ENCODE measurements around the gene LRRC74A.

The LRRC74A gene

DNA sequence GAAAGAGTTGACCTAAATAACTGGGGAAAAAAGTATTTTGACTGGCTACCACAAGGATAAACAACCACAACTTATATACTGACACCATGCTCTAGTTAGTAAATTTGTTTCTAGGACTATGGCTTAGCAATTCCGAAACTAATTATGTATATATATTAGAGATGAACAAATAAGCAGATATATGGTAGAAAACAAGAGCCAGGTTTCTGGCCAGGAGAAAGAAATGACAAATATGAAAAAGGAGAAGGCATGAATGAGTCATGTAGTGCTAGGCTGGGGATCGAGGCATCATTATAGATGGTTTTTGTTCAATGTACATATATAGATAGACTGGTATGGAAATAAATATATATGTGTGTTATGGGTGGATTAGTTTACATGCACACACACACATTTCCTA, 5.5 kb upstream of the LRRC74A start:
- Histone ChIP-seq H3K4me3 (replicated peaks; ENCODE audit: low read depth, low read length) (no peak overlapping the region), H3K36me3 (ENCODE audit: control insufficient read depth, insufficient read depth, low read length) (no peaks in the 10 kb centered on the region), H3K27me3 (replicated peaks; ENCODE audit: control insufficient read depth, insufficient read depth, low read length) (no peaks in the 10 kb centered on the region)
- DNase-seq (ENCODE audit: extremely low read depth, insufficient read length): peak; percentile 57
- TF ChIP-seq, protein P1, sequence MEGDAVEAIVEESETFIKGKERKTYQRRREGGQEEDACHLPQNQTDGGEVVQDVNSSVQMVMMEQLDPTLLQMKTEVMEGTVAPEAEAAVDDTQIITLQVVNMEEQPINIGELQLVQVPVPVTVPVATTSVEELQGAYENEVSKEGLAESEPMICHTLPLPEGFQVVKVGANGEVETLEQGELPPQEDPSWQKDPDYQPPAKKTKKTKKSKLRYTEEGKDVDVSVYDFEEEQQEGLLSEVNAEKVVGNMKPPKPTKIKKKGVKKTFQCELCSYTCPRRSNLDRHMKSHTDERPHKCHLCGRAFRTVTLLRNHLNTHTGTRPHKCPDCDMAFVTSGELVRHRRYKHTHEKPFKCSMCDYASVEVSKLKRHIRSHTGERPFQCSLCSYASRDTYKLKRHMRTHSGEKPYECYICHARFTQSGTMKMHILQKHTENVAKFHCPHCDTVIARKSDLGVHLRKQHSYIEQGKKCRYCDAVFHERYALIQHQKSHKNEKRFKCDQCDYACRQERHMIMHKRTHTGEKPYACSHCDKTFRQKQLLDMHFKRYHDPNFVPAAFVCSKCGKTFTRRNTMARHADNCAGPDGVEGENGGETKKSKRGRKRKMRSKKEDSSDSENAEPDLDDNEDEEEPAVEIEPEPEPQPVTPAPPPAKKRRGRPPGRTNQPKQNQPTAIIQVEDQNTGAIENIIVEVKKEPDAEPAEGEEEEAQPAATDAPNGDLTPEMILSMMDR (IDR thresholded peaks at IDR 0.05; ENCODE audit: insufficient read depth, low read length, poor library complexity, severe bottlenecking): no peak

DNA sequence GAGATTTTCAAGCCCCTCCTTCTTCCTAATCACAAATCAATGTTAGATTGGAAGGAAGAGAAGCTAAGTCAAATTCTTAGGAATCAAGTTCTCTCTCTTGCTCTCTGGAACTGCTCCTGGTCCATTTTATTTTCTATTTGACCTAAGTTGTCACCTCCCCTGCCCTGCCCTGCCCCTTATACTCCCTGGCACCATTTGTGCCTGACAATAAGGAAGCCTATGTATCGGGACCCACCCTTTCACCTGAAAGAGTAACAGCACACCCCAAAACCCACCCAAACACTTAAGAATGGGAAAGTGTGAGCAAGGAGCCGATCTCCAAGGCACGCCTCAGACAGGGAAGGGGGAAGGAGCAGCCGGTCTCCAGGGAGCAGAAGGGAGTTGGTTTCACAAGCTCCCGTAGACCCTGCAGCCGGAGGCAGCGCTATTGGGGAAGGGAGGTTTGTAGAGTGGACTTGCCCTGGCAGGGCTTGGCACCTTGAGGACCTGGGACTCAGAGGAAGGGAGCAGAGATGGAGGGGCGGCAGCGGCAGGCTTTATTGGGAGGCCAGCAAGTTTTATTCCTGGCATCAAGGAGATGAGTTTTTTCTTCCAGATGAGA, 1.6 kb downstream of the LRRC74A start:
- no peaks in the 10 kb centered on the region for H3K36me3 ChIP-seq (ENCODE audit: control insufficient read depth, insufficient read depth, low read length)
- H3K27me3 ChIP-seq (replicated peaks; ENCODE audit: control insufficient read depth, insufficient read depth, low read length): peaks cover 2% of the 10 kb centered on the region; the same call in 1 of the 2 replicates
- no peak overlapping the region for H3K4me3 ChIP-seq (replicated peaks; ENCODE audit: low read depth, low read length)
- TF ChIP-seq, protein P1 (IDR thresholded peaks at IDR 0.05; ENCODE audit: insufficient read depth, low read length, poor library complexity, severe bottlenecking): no peak
- DNase-seq (ENCODE audit: extremely low read depth, insufficient read length): no peak

DNA sequence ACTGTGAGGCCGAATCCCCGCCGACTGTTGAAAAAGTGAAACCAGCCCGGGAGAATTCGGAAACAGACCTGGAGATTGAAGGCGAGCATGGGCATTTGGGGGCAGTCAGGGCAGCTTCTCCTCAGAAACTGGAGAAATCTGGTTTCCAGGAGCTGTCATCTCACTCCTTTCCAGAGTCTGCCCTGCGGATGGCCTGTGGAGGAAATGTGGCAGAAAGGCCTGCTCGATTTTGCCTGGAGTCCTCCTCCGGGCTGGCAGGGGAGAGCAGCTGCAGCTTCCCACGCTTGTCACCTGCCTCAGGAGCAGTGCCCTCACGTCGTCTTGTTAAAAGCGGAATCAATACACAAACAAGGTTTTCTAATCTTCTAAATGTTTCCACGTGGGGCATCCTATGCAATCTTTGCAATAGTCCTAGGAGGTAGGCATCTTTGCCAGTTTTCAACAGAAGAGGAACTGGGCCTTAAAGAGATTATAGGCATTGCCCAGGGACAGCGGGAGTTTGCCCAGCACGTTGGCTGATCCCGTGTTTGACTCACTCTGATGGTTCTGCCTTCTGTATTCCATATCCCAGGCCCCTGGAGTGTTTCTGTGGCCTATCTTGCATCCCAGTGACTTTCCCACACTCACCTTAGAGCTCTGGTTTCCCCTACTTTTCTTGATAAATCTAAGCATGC, 2.3 kb downstream of the LRRC74A start:
- TF ChIP-seq, protein P1 (IDR thresholded peaks at IDR 0.05; ENCODE audit: insufficient read depth, low read length, poor library complexity, severe bottlenecking): no peak
- Histone ChIP-seq H3K4me3 (replicated peaks; ENCODE audit: low read depth, low read length) (no peak overlapping the region), H3K27me3 (replicated peaks; ENCODE audit: control insufficient read depth, insufficient read depth, low read length) (peaks cover 2% of the 10 kb centered on the region; the same call in 1 of the 2 replicates), H3K36me3 (ENCODE audit: control insufficient read depth, insufficient read depth, low read length) (no peaks in the 10 kb centered on the region)
- no peak for DNase-seq (ENCODE audit: extremely low read depth, insufficient read length)

DNA sequence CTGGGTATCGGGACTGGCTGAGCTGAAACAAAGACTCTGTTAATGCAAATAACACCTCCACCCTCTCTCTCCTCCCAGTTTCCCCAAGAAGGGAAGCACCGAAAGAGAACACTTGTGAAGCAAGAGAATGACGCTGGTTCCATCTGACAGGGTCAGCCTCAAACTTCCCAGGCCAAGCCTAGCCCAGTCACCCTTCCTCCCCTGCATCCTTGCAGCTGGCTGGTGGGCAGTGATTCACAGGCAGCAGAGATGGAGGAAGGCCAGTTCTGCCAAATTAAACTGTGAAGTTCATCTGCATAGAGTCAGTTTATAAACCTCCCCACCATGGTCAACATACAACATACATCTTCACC, 2.8 kb downstream of the LRRC74A start:
- no peak for DNase-seq (ENCODE audit: extremely low read depth, insufficient read length)
- Histone ChIP-seq H3K27me3 (replicated peaks; ENCODE audit: control insufficient read depth, insufficient read depth, low read length) (peaks cover 2% of the 10 kb centered on the region; the same call in 1 of the 2 replicates), H3K4me3 (replicated peaks; ENCODE audit: low read depth, low read length) (no peak overlapping the region), H3K36me3 (ENCODE audit: control insufficient read depth, insufficient read depth, low read length) (no peaks in the 10 kb centered on the region)
- TF ChIP-seq, protein P1 (IDR thresholded peaks at IDR 0.05; ENCODE audit: insufficient read depth, low read length, poor library complexity, severe bottlenecking): no peak

DNA sequence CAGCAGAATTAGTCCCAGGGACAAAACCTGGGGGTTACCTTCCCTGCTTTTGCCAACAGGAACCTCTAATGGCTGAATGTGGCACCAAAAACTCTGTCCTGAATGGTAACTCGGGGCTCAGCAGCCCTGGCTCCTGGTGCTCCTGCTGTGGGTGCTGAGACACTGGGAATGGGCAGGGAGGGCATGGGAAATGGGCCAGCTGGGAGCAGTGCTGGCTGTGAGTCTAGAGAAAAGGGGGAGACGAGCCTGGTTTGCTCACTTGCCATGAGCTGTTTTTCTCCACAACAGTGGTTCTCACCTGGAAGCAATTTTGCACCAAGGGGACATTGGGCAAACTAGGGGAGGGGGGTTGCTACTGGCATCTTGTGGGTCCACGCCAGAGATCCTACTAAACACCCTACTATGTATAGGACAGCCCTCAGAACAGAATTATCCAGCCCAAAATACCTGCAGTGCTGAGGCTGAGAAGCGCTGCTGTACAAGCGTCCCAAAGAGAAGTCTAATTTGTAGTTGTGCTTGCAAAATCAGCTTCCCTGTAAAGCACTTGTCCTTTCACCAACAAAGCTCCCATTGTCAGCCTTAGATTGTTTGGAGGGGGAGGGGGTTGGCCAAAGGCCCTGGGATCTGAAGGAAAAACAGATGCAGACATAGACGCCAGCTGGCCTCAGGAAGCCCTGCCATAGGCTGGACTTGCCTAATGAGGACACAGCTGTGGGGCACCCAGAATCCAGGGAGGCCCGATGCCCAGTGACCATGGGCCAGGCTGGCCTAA, 3.6 kb downstream of the LRRC74A start:
- Histone ChIP-seq H3K4me3 (replicated peaks; ENCODE audit: low read depth, low read length) (no peak overlapping the region), H3K36me3 (ENCODE audit: control insufficient read depth, insufficient read depth, low read length) (no peaks in the 10 kb centered on the region), H3K27me3 (replicated peaks; ENCODE audit: control insufficient read depth, insufficient read depth, low read length) (peaks cover 2% of the 10 kb centered on the region)
- DNase-seq (ENCODE audit: extremely low read depth, insufficient read length): no peak
- TF ChIP-seq, protein P1 (IDR thresholded peaks at IDR 0.05; ENCODE audit: insufficient read depth, low read length, poor library complexity, severe bottlenecking): no peak

Measured in GM06990 (cell line).